ENCODE measurements around the gene TBCA. TPM values are rescaled to one million over a fixed set of nuclear protein-coding genes. Genes with fewer than 3 reads are reported as not detected.

Gene TBCA
- total RNA-seq, 4 donors from 2014 or later: 140 to 203 (median 167) TPM

DNA sequence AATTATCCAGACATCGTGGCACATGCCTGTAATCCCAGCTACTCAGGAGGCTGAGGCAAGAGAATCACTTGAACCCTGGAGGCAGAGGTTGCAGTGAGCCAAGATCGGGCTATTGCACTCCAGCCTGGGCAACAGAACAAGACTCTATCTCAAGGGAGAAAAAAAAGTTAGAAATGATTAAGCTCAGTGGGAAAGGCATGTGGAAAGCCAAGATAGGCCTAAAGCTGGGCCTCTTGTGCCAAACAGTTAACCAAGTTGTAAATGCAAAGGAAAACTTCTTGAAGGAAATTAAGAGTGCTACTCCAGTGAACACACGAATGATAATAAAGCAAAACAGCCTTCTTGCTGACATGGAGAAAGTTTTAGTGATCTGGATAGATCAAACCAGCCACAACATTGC is 43.0 kb downstream of the TBCA start:
- TF ChIP-seq, protein P1, sequence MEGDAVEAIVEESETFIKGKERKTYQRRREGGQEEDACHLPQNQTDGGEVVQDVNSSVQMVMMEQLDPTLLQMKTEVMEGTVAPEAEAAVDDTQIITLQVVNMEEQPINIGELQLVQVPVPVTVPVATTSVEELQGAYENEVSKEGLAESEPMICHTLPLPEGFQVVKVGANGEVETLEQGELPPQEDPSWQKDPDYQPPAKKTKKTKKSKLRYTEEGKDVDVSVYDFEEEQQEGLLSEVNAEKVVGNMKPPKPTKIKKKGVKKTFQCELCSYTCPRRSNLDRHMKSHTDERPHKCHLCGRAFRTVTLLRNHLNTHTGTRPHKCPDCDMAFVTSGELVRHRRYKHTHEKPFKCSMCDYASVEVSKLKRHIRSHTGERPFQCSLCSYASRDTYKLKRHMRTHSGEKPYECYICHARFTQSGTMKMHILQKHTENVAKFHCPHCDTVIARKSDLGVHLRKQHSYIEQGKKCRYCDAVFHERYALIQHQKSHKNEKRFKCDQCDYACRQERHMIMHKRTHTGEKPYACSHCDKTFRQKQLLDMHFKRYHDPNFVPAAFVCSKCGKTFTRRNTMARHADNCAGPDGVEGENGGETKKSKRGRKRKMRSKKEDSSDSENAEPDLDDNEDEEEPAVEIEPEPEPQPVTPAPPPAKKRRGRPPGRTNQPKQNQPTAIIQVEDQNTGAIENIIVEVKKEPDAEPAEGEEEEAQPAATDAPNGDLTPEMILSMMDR (IDR thresholded peaks at IDR 0.05; ENCODE audit: low read depth): no peak

DNA sequence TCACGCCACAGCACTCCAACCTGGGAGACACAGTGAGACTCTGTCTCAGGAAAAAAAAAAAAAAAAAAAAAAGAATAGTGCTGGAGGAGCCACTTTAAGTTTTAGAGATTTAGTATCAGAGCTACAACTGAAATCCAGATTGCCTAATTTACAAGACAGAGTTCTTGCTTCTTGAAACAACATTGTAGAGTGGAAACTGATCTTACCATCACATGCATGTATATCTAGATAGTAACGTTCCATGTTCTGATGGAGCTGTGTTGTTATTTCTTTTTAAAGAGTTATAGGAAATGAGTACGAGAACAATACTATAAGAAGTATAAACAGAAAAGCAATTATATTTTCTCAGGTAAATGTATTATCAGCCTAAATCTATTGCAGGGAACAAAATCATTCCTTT is 48.9 kb downstream of the TBCA start:
- TF ChIP-seq, protein P1 (IDR thresholded peaks at IDR 0.05; ENCODE audit: low read depth): no peak

DNA sequence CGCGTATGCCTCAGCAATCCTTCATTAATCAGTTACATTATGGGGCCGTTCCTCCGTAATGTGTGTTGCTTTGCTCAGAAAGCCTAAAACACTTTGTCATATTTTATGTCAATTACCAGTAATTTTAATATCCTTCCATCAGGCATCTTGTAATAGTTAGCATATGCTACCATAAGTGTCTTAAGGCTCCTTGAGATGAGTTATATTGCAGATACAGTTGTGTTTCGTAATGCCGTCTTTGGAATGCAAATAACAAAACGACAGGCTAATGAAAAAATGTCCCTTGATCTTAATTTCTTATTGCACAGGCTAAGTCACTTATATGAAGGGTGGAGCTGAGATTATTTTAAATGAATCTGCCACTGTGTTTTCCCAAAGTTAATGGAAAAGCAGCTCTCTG is 50.5 kb downstream of the TBCA start:
- TF ChIP-seq, protein P1 (IDR thresholded peaks at IDR 0.05; ENCODE audit: low read depth): no peak

DNA sequence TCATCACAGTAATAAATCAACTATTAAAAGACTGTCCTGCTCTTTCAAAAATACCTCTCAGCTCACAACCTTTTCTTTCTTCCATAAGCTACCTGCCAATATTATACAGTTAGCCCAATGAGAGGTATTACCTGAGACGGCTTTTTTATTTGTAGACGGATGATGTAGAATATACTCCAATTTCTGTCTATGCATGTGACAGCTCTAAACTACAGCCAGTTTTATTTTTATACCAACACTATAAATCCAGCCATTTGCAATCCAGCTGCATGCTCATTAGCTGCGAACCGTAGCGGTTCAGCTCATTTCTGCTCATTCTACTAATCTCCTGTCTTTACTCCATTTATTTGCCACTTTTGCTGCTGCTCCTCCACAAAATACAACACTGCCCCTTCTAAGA is 51.2 kb downstream of the TBCA start:
- TF ChIP-seq, protein P1 (IDR thresholded peaks at IDR 0.05; ENCODE audit: low read depth): no peak

DNA sequence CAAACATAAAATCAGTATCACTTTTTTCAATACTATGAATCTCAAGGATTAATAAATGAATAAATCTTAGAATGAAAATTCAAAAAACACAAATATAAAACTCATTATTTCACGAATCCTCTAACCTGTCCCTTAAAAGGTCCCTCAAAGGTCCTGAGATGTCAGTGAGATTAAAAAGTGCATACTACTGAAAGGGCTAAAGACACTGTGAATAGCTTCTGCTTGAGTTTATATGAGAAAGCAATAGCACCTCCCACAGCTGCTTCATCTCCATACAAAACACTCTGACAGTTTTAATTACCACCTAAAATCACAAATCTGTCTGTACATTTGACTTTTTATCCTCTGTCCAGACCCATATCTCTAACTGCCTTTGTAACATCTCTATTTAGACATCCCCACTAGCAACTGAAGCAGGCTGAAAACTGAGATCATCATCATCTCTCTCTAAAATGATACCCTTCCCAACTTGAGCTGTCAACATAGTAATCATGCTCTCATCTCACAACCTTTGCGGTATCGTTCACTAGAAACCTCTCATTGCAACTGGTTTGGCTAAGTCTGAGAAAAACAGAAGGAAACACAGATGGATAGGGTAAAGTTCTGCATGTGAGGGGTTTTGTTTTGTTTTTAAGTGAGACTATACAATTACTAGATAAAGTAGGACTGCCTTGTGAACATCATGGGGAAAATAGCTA is 56.3 kb downstream of the TBCA start:
- TF ChIP-seq, protein P1 (IDR thresholded peaks at IDR 0.05; ENCODE audit: low read depth): no peak

DNA sequence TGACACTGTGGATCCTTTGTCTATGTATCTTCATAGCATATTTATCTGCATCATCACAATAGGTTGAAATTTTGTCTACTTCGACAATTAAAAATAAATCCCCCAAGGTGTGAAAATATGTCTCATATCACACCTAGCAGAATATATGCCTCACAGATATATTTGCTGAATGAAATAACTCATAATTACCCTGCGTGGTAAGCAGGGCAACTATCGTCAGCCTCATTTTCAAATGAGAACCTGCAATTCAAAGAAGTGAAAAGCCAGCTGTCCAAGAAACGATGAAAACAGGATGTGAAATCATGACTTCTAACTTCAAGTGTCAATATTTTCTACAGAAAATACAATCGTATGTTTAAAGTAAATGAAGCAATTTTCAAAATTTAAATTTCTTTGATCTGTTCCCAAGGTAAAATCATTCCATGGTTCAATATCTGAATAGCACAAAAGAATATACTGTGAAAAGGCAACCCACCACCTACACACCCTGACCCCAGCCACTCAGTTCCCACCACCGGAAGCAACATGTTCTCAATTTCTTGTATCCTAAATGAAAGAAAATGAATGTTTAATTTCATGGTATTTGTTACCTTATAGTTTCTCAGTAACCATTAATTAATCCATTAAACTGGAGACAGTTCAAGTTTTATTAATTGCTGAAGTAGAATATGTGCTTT is 57.1 kb downstream of the TBCA start:
- TF ChIP-seq, protein P1 (IDR thresholded peaks at IDR 0.05; ENCODE audit: low read depth): no peak

DNA sequence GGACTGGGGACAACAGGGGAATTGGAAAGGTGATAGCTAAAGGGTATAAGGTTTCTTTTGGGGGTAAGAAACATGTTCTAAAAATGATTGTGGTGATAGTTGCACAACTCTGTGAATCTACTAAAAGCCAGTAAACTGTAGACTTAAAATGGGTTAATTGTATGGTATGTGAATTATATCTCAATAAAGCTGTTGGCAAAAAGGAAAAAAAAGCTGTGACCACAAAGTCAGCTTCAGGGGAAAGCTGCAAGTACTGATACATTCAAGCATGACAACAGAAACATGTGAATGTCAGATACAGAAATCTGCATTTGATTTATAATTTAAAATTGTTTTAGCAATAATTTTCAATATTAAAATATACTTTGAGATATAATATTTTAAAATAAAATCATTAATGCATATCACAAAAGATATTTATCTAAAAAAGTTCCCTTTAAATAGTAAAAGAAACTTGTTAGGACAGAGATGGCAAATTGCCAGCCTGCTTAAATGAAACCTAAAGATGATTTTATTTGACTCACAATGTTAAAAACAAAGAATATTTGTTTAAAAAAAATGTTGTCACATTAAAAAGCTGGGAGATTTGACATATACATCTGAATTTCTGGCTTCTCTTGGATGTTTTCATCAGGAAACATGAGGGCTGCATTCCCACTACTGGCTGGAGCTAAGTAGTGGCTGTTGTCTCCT is 66.0 kb downstream of the TBCA start:
- TF ChIP-seq, protein P1 (IDR thresholded peaks at IDR 0.05; ENCODE audit: low read depth): no peak

Measured in subcutaneous adipose tissue (tissue), 4 donors.